ENCODE results near the gene TMEM266.
"Not testable (repeated sequence)": the region's sequence is repeated elsewhere in the genome, so short reads cannot be mapped to it uniquely, and the experiment has no call there.

TMEM266 gene

GRCh38 chr15:76059320-76060117, at the start of gene TMEM266:
Gene TMEM266, plus strand, starts transcription at chr15:76059985. Its CDS starts 74,279 bp downstream, at chr15:76134264.
- no peaks in the 10 kb centered on the region for H3K9me3 ChIP-seq (ENCODE audit: control insufficient read depth in 2 of 2, low read length in 2 of 2)
- peaks cover 6 to 12% of the 10 kb centered on the region in 2 donors for H3K4me1 ChIP-seq (ENCODE audit: control insufficient read depth in 2 of 2, insufficient read depth in 2 of 2, low read length in 2 of 2)
- no peaks in the 10 kb centered on the region for H3K36me3 ChIP-seq (ENCODE audit: control insufficient read depth in 2 of 2, insufficient read depth in 2 of 2, low read length in 2 of 2)
- H3K27me3 ChIP-seq (ENCODE audit: control insufficient read depth in 2 of 2, insufficient read depth in 2 of 2, low read length in 2 of 2), result peaks cover 29 to 38% of the 10 kb centered on the region in 2 donors
- no peak within 1 kb of the TSS for H3K27ac ChIP-seq (ENCODE audit: low read depth in 2 of 2, low read length in 2 of 2)
- H3K9ac ChIP-seq (ENCODE audit: low read depth in 1 of 2, low read length in 2 of 2), result peak within 1 kb of the TSS in 1 of 2 donors; percentile 47
- peak within 1 kb of the TSS; percentile 59 to 63 for H3K4me3 ChIP-seq (ENCODE audit: low read length in 2 of 2)

GRCh38 chr15:76010613-76011012, 49.2 kb upstream of the TMEM266 start:
- no peak overlapping the region for H3K4me3 ChIP-seq (ENCODE audit: low read length in 2 of 2)
- no peak overlapping the region for H3K9ac ChIP-seq (ENCODE audit: low read depth in 1 of 2, low read length in 2 of 2)
- H3K36me3 ChIP-seq (ENCODE audit: control insufficient read depth in 2 of 2, insufficient read depth in 2 of 2, low read length in 2 of 2), result no peaks in the 10 kb centered on the region
- H3K9me3 ChIP-seq (ENCODE audit: control insufficient read depth in 2 of 2, low read length in 2 of 2), result no peaks in the 10 kb centered on the region
- H3K27me3 ChIP-seq (ENCODE audit: control insufficient read depth in 2 of 2, insufficient read depth in 2 of 2, low read length in 2 of 2), result no peaks in the 10 kb centered on the region
- H3K27ac ChIP-seq (ENCODE audit: low read depth in 2 of 2, low read length in 2 of 2), result no peak overlapping the region
- H3K4me1 ChIP-seq (ENCODE audit: control insufficient read depth in 2 of 2, insufficient read depth in 2 of 2, low read length in 2 of 2), result peaks cover 0 to 2% of the 10 kb centered on the region in 2 donors

GRCh38 chr15:76011627-76012551, 47.9 kb upstream of the TMEM266 start, which contains the start of gene NRG4:
Gene NRG4, minus strand, starts transcription at chr15:76012424. Its CDS starts 1,194 bp downstream, at chr15:76011230.
- Histone ChIP-seq H3K27me3 (ENCODE audit: control insufficient read depth in 2 of 2, insufficient read depth in 2 of 2, low read length in 2 of 2) (no peaks in the 10 kb centered on the region), H3K9ac (ENCODE audit: low read depth in 1 of 2, low read length in 2 of 2) (no peak within 1 kb of the TSS), H3K27ac (ENCODE audit: low read depth in 2 of 2, low read length in 2 of 2) (no peak within 1 kb of the TSS), H3K4me1 (ENCODE audit: control insufficient read depth in 2 of 2, insufficient read depth in 2 of 2, low read length in 2 of 2) (peaks cover 0 to 2% of the 10 kb centered on the region in 2 donors), H3K9me3 (ENCODE audit: control insufficient read depth in 2 of 2, low read length in 2 of 2) (no peaks in the 10 kb centered on the region), H3K36me3 (ENCODE audit: control insufficient read depth in 2 of 2, insufficient read depth in 2 of 2, low read length in 2 of 2) (no peaks in the 10 kb centered on the region), H3K4me3 (ENCODE audit: low read length in 2 of 2) (peak within 1 kb of the TSS; percentile 51 to 61)

GRCh38 chr15:76013470-76013869, 46.3 kb upstream of the TMEM266 start:
- not testable (repeated sequence) for H3K4me3 ChIP-seq (ENCODE audit: low read length in 2 of 2); H3K27me3 ChIP-seq (ENCODE audit: control insufficient read depth in 2 of 2, insufficient read depth in 2 of 2, low read length in 2 of 2); H3K9ac ChIP-seq (ENCODE audit: low read depth in 1 of 2, low read length in 2 of 2); H3K36me3 ChIP-seq (ENCODE audit: control insufficient read depth in 2 of 2, insufficient read depth in 2 of 2, low read length in 2 of 2); H3K4me1 ChIP-seq (ENCODE audit: control insufficient read depth in 2 of 2, insufficient read depth in 2 of 2, low read length in 2 of 2); H3K9me3 ChIP-seq (ENCODE audit: control insufficient read depth in 2 of 2, low read length in 2 of 2); H3K27ac ChIP-seq (ENCODE audit: low read depth in 2 of 2, low read length in 2 of 2)

GRCh38 chr15:76024021-76024768, 35.6 kb upstream of the TMEM266 start:
- H3K4me3 ChIP-seq (ENCODE audit: low read length in 2 of 2), result no peak overlapping the region
- no peak overlapping the region for H3K9ac ChIP-seq (ENCODE audit: low read depth in 1 of 2, low read length in 2 of 2)
- no peaks in the 10 kb centered on the region for H3K36me3 ChIP-seq (ENCODE audit: control insufficient read depth in 2 of 2, insufficient read depth in 2 of 2, low read length in 2 of 2)
- peaks cover 0 to 2% of the 10 kb centered on the region in 2 donors for H3K9me3 ChIP-seq (ENCODE audit: control insufficient read depth in 2 of 2, low read length in 2 of 2)
- H3K4me1 ChIP-seq (ENCODE audit: control insufficient read depth in 2 of 2, insufficient read depth in 2 of 2, low read length in 2 of 2), result no peaks in the 10 kb centered on the region
- H3K27me3 ChIP-seq (ENCODE audit: control insufficient read depth in 2 of 2, insufficient read depth in 2 of 2, low read length in 2 of 2), result no peaks in the 10 kb centered on the region
- H3K27ac ChIP-seq (ENCODE audit: low read depth in 2 of 2, low read length in 2 of 2), result no peak overlapping the region

GRCh38 chr15:76032046-76032445, 27.7 kb upstream of the TMEM266 start:
- Histone ChIP-seq H3K4me1 (ENCODE audit: control insufficient read depth in 2 of 2, insufficient read depth in 2 of 2, low read length in 2 of 2) (no peaks in the 10 kb centered on the region), H3K36me3 (ENCODE audit: control insufficient read depth in 2 of 2, insufficient read depth in 2 of 2, low read length in 2 of 2) (no peaks in the 10 kb centered on the region), H3K4me3 (ENCODE audit: low read length in 2 of 2) (no peak overlapping the region), H3K27me3 (ENCODE audit: control insufficient read depth in 2 of 2, insufficient read depth in 2 of 2, low read length in 2 of 2) (no peaks in the 10 kb centered on the region), H3K9me3 (ENCODE audit: control insufficient read depth in 2 of 2, low read length in 2 of 2) (no peaks in the 10 kb centered on the region), H3K27ac (ENCODE audit: low read depth in 2 of 2, low read length in 2 of 2) (no peak overlapping the region), H3K9ac (ENCODE audit: low read depth in 1 of 2, low read length in 2 of 2) (no peak overlapping the region)

- Histone ChIP-seq H3K27me3 (ENCODE audit: control insufficient read depth in 2 of 2, insufficient read depth in 2 of 2, low read length in 2 of 2) (no peaks in the 10 kb centered on the region), H3K36me3 (ENCODE audit: control insufficient read depth in 2 of 2, insufficient read depth in 2 of 2, low read length in 2 of 2) (no peaks in the 10 kb centered on the region), H3K27ac (ENCODE audit: low read depth in 2 of 2, low read length in 2 of 2) (no peak overlapping the region)
Observed at GRCh38 chr15:76033438-76033837, 26.3 kb upstream of the TMEM266 start.

GRCh38 chr15:76034111-76034510, 25.7 kb upstream of the TMEM266 start:
- Histone ChIP-seq H3K27ac (ENCODE audit: low read depth in 2 of 2, low read length in 2 of 2) (no peak overlapping the region), H3K9me3 (ENCODE audit: control insufficient read depth in 2 of 2, low read length in 2 of 2) (no peaks in the 10 kb centered on the region), H3K36me3 (ENCODE audit: control insufficient read depth in 2 of 2, insufficient read depth in 2 of 2, low read length in 2 of 2) (no peaks in the 10 kb centered on the region), H3K9ac (ENCODE audit: low read depth in 1 of 2, low read length in 2 of 2) (no peak overlapping the region), H3K4me3 (ENCODE audit: low read length in 2 of 2) (no peak overlapping the region), H3K4me1 (ENCODE audit: control insufficient read depth in 2 of 2, insufficient read depth in 2 of 2, low read length in 2 of 2) (no peaks in the 10 kb centered on the region), H3K27me3 (ENCODE audit: control insufficient read depth in 2 of 2, insufficient read depth in 2 of 2, low read length in 2 of 2) (no peaks in the 10 kb centered on the region)

More at GRCh38 chr15:76033438-76033837, 26.3 kb upstream of the TMEM266 start:
- H3K4me3 ChIP-seq (ENCODE audit: low read length in 2 of 2), result no peak overlapping the region
- H3K4me1 ChIP-seq (ENCODE audit: control insufficient read depth in 2 of 2, insufficient read depth in 2 of 2, low read length in 2 of 2), result no peaks in the 10 kb centered on the region
- no peaks in the 10 kb centered on the region for H3K9me3 ChIP-seq (ENCODE audit: control insufficient read depth in 2 of 2, low read length in 2 of 2)
- H3K9ac ChIP-seq (ENCODE audit: low read depth in 1 of 2, low read length in 2 of 2), result no peak overlapping the region

- no peaks in the 10 kb centered on the region for H3K36me3 ChIP-seq (ENCODE audit: control insufficient read depth in 2 of 2, insufficient read depth in 2 of 2, low read length in 2 of 2)
Observed at GRCh38 chr15:76035593-76035992, 24.2 kb upstream of the TMEM266 start.

More at GRCh38 chr15:76035593-76035992, 24.2 kb upstream of the TMEM266 start:
- Histone ChIP-seq H3K27ac (ENCODE audit: low read depth in 2 of 2, low read length in 2 of 2) (no peak overlapping the region), H3K4me3 (ENCODE audit: low read length in 2 of 2) (no peak overlapping the region), H3K9me3 (ENCODE audit: control insufficient read depth in 2 of 2, low read length in 2 of 2) (no peaks in the 10 kb centered on the region), H3K27me3 (ENCODE audit: control insufficient read depth in 2 of 2, insufficient read depth in 2 of 2, low read length in 2 of 2) (no peaks in the 10 kb centered on the region), H3K4me1 (ENCODE audit: control insufficient read depth in 2 of 2, insufficient read depth in 2 of 2, low read length in 2 of 2) (no peaks in the 10 kb centered on the region), H3K9ac (ENCODE audit: low read depth in 1 of 2, low read length in 2 of 2) (no peak overlapping the region)

Data from mucosa of rectum (tissue), 2 donors.